Neural progenitor cell (in vitro differentiated cells): Measurements from ENCODE around the gene STX16.
"Not testable (repeated sequence)": the region's sequence is repeated elsewhere in the genome, so short reads cannot be mapped to it uniquely, and the experiment has no call there.

Experiments used
- EZH2phosphoT487 ChIP-seq: fragments of 200-600 bp; sonication (generic); IDR thresholded peaks from 2 replicates; pipeline ENCODE4 v1.6.1; 2017; ENCODE audit warnings: antibody characterized with exemption
- TF ChIP-seq, protein P1 (sequence below): fragments of 200-600 bp; sonication (generic); IDR thresholded peaks from 2 replicates; pipeline ENCODE4 v1.5.1; 2017; ENCODE audit warnings: antibody characterized with exemption, mild to moderate bottlenecking

DNA sequence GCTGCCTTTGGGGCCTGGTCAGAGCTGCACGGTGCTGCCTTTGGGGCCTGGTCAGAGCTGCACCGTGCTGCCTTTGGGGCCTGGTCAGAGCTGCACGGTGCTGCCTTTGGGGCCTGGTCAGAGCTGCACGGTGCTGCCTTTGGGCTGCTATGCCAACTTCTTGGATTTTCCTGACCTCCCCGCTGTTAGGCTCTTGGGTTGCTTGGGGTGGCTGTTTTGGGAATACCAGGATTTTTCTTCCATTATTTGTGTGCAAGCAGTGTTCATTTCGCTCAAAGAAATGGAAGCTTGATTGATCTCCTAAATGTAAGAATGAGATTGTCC is 2.6 kb upstream of the STX16 start:
- TF ChIP-seq, protein P1, sequence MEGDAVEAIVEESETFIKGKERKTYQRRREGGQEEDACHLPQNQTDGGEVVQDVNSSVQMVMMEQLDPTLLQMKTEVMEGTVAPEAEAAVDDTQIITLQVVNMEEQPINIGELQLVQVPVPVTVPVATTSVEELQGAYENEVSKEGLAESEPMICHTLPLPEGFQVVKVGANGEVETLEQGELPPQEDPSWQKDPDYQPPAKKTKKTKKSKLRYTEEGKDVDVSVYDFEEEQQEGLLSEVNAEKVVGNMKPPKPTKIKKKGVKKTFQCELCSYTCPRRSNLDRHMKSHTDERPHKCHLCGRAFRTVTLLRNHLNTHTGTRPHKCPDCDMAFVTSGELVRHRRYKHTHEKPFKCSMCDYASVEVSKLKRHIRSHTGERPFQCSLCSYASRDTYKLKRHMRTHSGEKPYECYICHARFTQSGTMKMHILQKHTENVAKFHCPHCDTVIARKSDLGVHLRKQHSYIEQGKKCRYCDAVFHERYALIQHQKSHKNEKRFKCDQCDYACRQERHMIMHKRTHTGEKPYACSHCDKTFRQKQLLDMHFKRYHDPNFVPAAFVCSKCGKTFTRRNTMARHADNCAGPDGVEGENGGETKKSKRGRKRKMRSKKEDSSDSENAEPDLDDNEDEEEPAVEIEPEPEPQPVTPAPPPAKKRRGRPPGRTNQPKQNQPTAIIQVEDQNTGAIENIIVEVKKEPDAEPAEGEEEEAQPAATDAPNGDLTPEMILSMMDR: not testable (repeated sequence)
- not testable (repeated sequence) for TF ChIP-seq EZH2phosphoT487
